Naive thymus-derived CD4-positive, alpha-beta T cell (primary cell): ENCODE measurements around the gene RPL4. TPM values are rescaled to one million over a fixed set of nuclear protein-coding genes. Genes with fewer than 3 reads are reported as not detected.
"Not testable (repeated sequence)": the region's sequence is repeated elsewhere in the genome, so short reads cannot be mapped to it uniquely, and the experiment has no call there.

Experiments
- ATAC-seq: fragments of 150-1000 bp; cut with Tn5 transposase; 2 replicates; pipeline ENCODE4 v1.10.0; 2021; ENCODE audit warnings: mild to moderate bottlenecking, moderate library complexity
- CTCF ChIA-PET: fragments of 350-600 bp; sonication (Branson Sonifier 250); formaldehyde crosslinking; loops from one replicate; lab custom pipeline; 2021; ENCODE audit warnings: antibody characterized with exemption; lab: Charles Lee
- POLR2A ChIA-PET: fragments of 350-600 bp; sonication (Branson Sonifier 250); formaldehyde crosslinking; loops from one replicate; lab custom pipeline; 2021; ENCODE audit warnings: antibody characterized with exemption, inconsistent platforms; lab: Charles Lee
- DNase-seq, 9 donors: peaks; one replicate each; pipeline versions ENCODE4 v3.0.0 to v3.0.0-alpha.2; 2020 to 2022; ENCODE audit warnings: mixed read lengths in 1 of 9
- H3K27ac ChIP-seq: one replicate; pipeline ENCODE4 v1.7.0; 2013; ENCODE audit warnings: mild to moderate bottlenecking, low read depth, low read length, moderate library complexity
- H3K27me3 ChIP-seq, 2 donors: one replicate each; pipeline ENCODE4 v1.7.0; 2013; ENCODE audit warnings: low read length in 2 of 2, mild to moderate bottlenecking in 2 of 2, moderate library complexity in 2 of 2; ENCODE audit not compliant: control insufficient read depth in 2 of 2, insufficient read depth in 2 of 2
- H3K36me3 ChIP-seq, 3 experiments: 1 replicate in 2 of 3; 2 replicates in 1 of 3; pipeline ENCODE4 v1.7.0; 2013; ENCODE audit warnings: low read length in 3 of 3, mild to moderate bottlenecking in 3 of 3, moderate library complexity in 1 of 3; ENCODE audit not compliant: insufficient read depth in 3 of 3, control insufficient read depth in 2 of 3
- H3K4me1 ChIP-seq, 2 donors: one replicate each; pipeline ENCODE4 v1.7.0; 2013; ENCODE audit warnings: low read length in 2 of 2, mild to moderate bottlenecking in 2 of 2, moderate library complexity in 1 of 2; ENCODE audit not compliant: control insufficient read depth in 2 of 2, insufficient read depth in 2 of 2
- H3K4me3 ChIP-seq: 2 replicates; pipeline ENCODE4 v1.7.0; 2013; ENCODE audit warnings: mild to moderate bottlenecking, low read length
- H3K9me3 ChIP-seq, 3 experiments: 1 replicate in 2 of 3; 2 replicates in 1 of 3; pipeline ENCODE4 v1.7.0; 2013; ENCODE audit warnings: low read length in 3 of 3; ENCODE audit not compliant: control insufficient read depth in 2 of 3
- H3K27ac Mint-ChIP-seq, 9 donors: one replicate each; pipeline ENCODE4 v1.8.0; 2020 to 2022; ENCODE audit warnings: mixed read lengths in 9 of 9, mild to moderate bottlenecking in 8 of 9, moderate library complexity in 5 of 9, inconsistent platforms in 2 of 9
- H3K27me3 Mint-ChIP-seq, 5 donors: one replicate each; pipeline ENCODE4 v1.8.0; 2021 to 2022; ENCODE audit warnings: mixed read lengths in 5 of 5, mild to moderate bottlenecking in 1 of 5
- H3K36me3 Mint-ChIP-seq, 5 donors: one replicate each; pipeline ENCODE4 v1.8.0; 2020 to 2022; ENCODE audit warnings: mixed read lengths in 5 of 5, mild to moderate bottlenecking in 3 of 5, inconsistent platforms in 1 of 5
- H3K4me1 Mint-ChIP-seq, 7 donors: one replicate each; pipeline ENCODE4 v1.8.0; 2020 to 2022; ENCODE audit warnings: mixed read lengths in 7 of 7, mild to moderate bottlenecking in 3 of 7, inconsistent platforms in 1 of 7
- H3K4me3 Mint-ChIP-seq, 10 donors: one replicate each; pipeline ENCODE4 v1.8.0; 2020 to 2022; ENCODE audit warnings: mild to moderate bottlenecking in 10 of 10, mixed read lengths in 10 of 10, moderate library complexity in 6 of 10, inconsistent platforms in 2 of 10
- H3K9me3 Mint-ChIP-seq, 11 donors: one replicate each; pipeline ENCODE4 v1.8.0; 2020 to 2022; ENCODE audit warnings: mixed read lengths in 11 of 11, mild to moderate bottlenecking in 4 of 11, inconsistent platforms in 1 of 11, moderate library complexity in 1 of 11
- intact Hi-C, 2 donors: fragments of 100-400 bp; cut with micrococcal nuclease; formaldehyde crosslinking; loops; one replicate each; pipeline ENCODE4 v1.15.1; 2023
- polyA plus RNA-seq, 2 donors: library from polyadenylated mRNA; unstranded; fragments of 300-500 nt; fragmentation: Illumina TruSeq; gene quantifications; one replicate each; pipeline ENCODE4 v1.2.3, GENCODE V29; 2021
- total RNA-seq, 6 experiments: library from RNA in 5 of 6; stranded (reverse) in 5 of 6; gene quantifications; 1 replicate in 5 of 6; 2 replicates in 1 of 6; pipeline ENCODE4 v1.2.3 and lab custom pipeline; 2021 to 2026

Gene RPL4
- total and polyA plus RNA-seq, 7 experiments from 2014 or later: 898 to 4,292 (median 2,892) TPM

GRCh38 chr15:66503041-66503648, 1.5 kb downstream of the RPL4 start:
- H3K9me3 Mint-ChIP-seq, H3K27me3 Mint-ChIP-seq, ATAC-seq, H3K27me3 ChIP-seq, DNase-seq, CTCF ChIA-PET, H3K9me3 ChIP-seq: not testable (repeated sequence)
- Histone ChIP-seq H3K4me1 (peaks cover 14 to 28% of the 10 kb centered on the region in 2 donors), H3K36me3 (peaks cover 12 to 59% (median 49%) of the 10 kb centered on the region in 3 experiments), H3K4me3 (peak overlapping the region; percentile 99), H3K27ac (peak overlapping the region; percentile 93)
- Mint-ChIP-seq H3K4me3 (peak overlapping the region; percentile 90 to 100 (median 100)), H3K36me3 (peaks cover 8 to 35% (median 31%) of the 10 kb centered on the region in 5 donors), H3K27ac (peak overlapping the region in 7 of 9 donors; percentile 77 to 100 (median 97)), H3K4me1 (peaks cover 24 to 65% (median 42%) of the 10 kb centered on the region in 7 donors)
- POLR2A ChIA-PET: interaction anchor here (0.6 to 3.0 kb wide), 7 partner anchors 9 to 211 kb away, joined by 3 to 31 read pairs (median 7); partner anchors contain the start of gene MAP2K1
- intact Hi-C loops: loop anchor here in 1 of 2 donors (5.0 to 10.0 kb wide), 4 partner anchors 1208 to 1774 kb away; partner anchors contain the start of genes FEM1B, PIAS1, RNU5A-1 and SPG21

DNA sequence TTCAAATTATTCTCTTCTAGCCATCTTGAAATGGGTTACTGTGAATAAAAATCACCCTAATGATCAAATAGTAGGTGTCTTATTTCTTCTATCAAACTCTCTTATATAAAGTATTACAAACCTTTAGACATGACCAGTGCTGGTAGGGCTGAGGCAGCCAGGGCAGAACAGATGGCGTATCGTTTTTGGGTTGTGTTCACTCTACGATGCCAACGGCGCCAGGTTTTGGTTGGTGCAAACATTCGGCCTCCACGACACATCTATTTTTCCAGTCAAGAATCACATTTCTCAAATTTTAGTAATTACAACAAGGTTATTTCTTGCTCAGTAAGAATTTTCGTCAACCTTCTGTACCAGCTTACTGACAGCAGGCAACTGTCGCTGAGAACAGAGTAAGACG, 2.2 kb downstream of the RPL4 start:
- Mint-ChIP-seq H3K27ac (peak overlapping the region in 5 of 9 donors; percentile 51 to 97 (median 92)), H3K9me3 (no peaks in the 10 kb centered on the region), H3K4me3 (peak overlapping the region; percentile 90 to 100 (median 100)), H3K27me3 (no peaks in the 10 kb centered on the region), H3K36me3 (peaks cover 8 to 38% (median 35%) of the 10 kb centered on the region in 5 donors), H3K4me1 (peaks cover 25 to 72% (median 48%) of the 10 kb centered on the region in 7 donors)
- H3K36me3 ChIP-seq: peaks cover 16 to 60% (median 51%) of the 10 kb centered on the region in 3 experiments
- H3K27me3 ChIP-seq: no peaks in the 10 kb centered on the region
- CTCF ChIA-PET: interaction anchor here (0.6 kb wide), 1 partner anchor 1362 kb away, joined by 3 read pairs; no protein-coding TSS in a partner anchor
- H3K4me1 ChIP-seq: peaks cover 19 to 32% of the 10 kb centered on the region in 2 donors
- no peak for DNase-seq
- ATAC-seq: no peak
- H3K9me3 ChIP-seq: no peaks in the 10 kb centered on the region
- POLR2A ChIA-PET: no interaction called here
- H3K4me3 ChIP-seq: peak overlapping the region; percentile 99
- H3K27ac ChIP-seq: peak overlapping the region; percentile 93
- intact Hi-C loops: loop anchor here in 1 of 2 donors (5.0 to 10.0 kb wide), 4 partner anchors 1208 to 1775 kb away; partner anchors contain the start of genes FEM1B, PIAS1, RNU5A-1 and SPG21

DNA sequence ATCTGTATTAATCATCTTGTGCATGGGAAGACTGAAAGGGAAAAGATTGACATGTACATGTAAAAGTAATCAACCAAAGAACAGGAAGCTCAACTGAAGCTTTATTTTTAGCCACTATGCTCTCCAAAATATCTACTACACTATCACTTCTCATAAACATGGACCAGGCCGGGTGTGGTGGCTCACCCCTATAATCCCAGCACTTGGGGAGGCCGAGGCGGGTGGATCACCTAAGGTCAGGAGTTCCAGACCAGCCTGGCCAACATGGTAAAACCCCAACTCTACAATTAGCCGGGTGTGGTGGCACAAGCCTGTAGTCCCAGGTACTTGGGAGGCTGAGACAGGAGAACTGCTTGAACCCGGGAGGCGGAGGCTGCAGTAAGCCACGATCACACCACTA, 4.3 kb downstream of the RPL4 start:
- peaks cover 27 to 36% of the 10 kb centered on the region in 2 donors for H3K4me1 ChIP-seq
- H3K4me3 Mint-ChIP-seq, H3K4me3 ChIP-seq, H3K9me3 ChIP-seq, H3K27me3 Mint-ChIP-seq, H3K27me3 ChIP-seq, DNase-seq, H3K9me3 Mint-ChIP-seq, H3K27ac ChIP-seq, ATAC-seq: not testable (repeated sequence)
- POLR2A ChIA-PET: interaction anchor here (1.1 kb wide), 1 partner anchor 119 kb away, joined by 3 read pairs; no protein-coding TSS in a partner anchor
- peaks cover 19 to 79% (median 57%) of the 10 kb centered on the region in 7 donors for H3K4me1 Mint-ChIP-seq
- peaks cover 16 to 71% (median 51%) of the 10 kb centered on the region in 3 experiments for H3K36me3 ChIP-seq
- H3K27ac Mint-ChIP-seq: peak overlapping the region in 8 of 9 donors; percentile 4 to 59 (median 25)
- intact Hi-C loops: loop anchor here in 1 of 2 donors (5.0 to 10.0 kb wide), 4 partner anchors 1206 to 1777 kb away; partner anchors contain the start of genes FEM1B, PIAS1, RNU5A-1 and SPG21
- CTCF ChIA-PET: interaction anchor here (5.3 kb wide), 1 partner anchor 114 kb away, joined by 62 read pairs; the partner anchor contains the start of gene MAP2K1
- H3K36me3 Mint-ChIP-seq: peaks cover 8 to 43% (median 38%) of the 10 kb centered on the region in 5 donors

DNA sequence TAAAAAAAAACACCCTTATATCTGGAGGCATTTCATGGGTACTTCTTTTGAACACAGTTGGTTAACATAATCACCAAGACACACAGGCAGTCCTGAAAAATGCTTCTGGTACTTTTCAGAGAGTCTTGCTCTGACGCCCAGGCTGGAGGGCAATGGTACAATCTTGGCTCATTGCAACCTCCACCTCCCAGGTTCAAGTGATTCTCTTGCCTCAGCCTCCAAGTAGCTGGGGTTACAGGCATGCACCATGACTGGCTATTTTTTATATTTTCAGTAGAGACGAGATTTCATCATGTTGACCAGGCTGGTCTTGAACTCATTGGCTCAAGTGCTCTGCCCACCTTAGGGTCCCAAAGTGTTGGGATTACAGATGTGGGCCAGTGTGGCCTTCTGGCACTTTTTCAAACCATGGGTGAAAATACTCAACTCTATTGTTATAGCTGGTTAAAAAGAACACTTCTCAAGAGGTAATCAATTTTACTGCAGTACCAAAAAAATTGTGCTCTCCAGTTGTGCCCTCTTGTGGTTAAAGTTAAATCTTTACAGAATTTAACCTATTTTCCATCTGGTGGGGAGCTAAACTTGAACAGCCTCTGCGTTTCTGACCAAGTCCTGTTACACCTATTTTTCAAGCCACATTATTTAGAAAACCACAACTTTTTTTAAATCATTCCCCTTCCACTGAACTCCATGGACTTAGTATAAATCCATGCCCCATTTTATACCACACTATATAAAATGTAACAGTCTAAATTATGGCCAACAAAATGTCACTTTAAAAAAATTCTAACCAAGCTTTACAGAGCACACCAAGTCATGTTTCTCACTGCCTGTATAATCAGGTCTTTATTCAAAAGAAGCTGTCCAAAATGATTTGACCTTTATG, 5.9 kb downstream of the RPL4 start:
- peaks cover 0 to 3% (median 0%) of the 10 kb centered on the region in 11 donors for H3K9me3 Mint-ChIP-seq
- H3K36me3 Mint-ChIP-seq: peaks cover 13 to 48% (median 36%) of the 10 kb centered on the region in 5 donors
- ChIA-PET POLR2A (interaction anchor here (0.6 to 4.1 kb wide), 9 partner anchors 26 to 203 kb away, joined by 3 to 71 read pairs (median 4); partner anchors contain the start of gene MAP2K1), CTCF (interaction anchor here (0.7 to 5.3 kb wide), 26 partner anchors 9 to 1233 kb away, joined by 3 to 62 read pairs (median 4); partner anchors contain the start of genes DPP8, MAP2K1 and TIPIN)
- Histone ChIP-seq H3K36me3 (peaks cover 16 to 79% (median 51%) of the 10 kb centered on the region in 3 experiments), H3K27ac (peak overlapping the region; percentile 91), H3K9me3 (no peaks in the 10 kb centered on the region), H3K4me3 (no peak overlapping the region), H3K4me1 (peaks cover 27 to 37% of the 10 kb centered on the region in 2 donors), H3K27me3 (no peaks in the 10 kb centered on the region)
- DNase-seq: peak in 7 of 9 donors; percentile 27 to 70 (median 53)
- peak overlapping the region in 6 of 10 donors; percentile 21 to 98 (median 48) for H3K4me3 Mint-ChIP-seq
- intact Hi-C loops: loop anchor here (1.0 to 5.0 kb wide), 3 partner anchors 156 to 1366 kb away; partner anchors contain the start of gene PDCD7 (in 1 of the 2)
- H3K27ac Mint-ChIP-seq: peak overlapping the region; percentile 81 to 99 (median 97)
- ATAC-seq: peak; percentile 12
- no peaks in the 10 kb centered on the region for H3K27me3 Mint-ChIP-seq
- peaks cover 27 to 75% (median 58%) of the 10 kb centered on the region in 7 donors for H3K4me1 Mint-ChIP-seq

DNA sequence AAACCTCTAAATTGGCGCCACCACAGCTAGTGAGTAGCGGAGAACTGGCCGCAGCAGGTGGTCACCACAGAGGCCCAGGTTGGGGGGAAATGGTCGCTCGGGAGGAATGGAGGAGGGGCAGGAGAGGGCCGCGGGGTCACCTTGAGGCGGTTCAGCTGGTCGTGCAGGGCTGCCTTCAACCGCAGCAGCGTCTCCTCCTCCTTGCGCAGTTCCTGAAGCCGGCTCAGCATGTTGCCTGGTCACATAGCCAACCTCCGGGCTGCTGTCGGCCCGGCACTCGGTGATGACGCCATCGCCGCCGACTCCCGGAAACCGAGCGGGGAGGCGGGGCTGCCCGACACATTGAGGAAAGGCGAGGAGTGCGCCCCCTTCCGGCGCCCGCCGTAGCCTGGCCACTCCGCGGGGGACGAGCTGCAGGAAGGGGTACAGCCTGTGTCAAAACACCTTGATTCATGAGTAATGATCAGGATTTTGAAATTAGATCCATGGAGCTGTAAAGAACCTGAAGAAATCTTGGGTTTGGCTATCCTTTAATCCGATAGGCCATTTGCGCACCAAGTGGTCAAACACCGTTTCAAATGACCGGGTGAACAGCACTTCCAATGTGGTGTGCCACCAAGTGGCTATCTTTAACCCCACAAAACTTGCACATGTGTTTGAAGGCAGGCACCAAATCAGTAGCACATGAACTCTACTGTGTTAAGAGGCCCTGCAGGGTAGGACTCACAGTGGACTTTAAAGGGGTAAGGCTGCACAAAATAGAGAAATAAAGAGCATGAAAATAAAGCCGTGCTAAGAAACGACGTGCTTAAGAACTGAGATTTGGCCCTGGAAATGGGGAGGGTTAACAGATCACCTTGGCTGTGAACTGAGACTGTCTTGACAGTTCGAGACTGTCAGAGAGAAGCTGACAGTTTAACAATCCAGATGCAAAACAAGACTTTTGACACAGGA, 6.9 kb downstream of the RPL4 start, which contains the start of gene SNAPC5:
TSS of gene SNAPC5 (minus strand) at position 261 of the 954 bp plus-strand sequence. CDS start at position 230, 31 bp downstream.
- Histone ChIP-seq H3K4me1 (peaks cover 18 to 28% of the 10 kb centered on the region in 2 donors), H3K36me3 (peaks cover 15 to 84% (median 52%) of the 10 kb centered on the region in 3 experiments), H3K27ac (peak within 1 kb of the TSS; percentile 91), H3K9me3 (no peaks in the 10 kb centered on the region), H3K27me3 (no peaks in the 10 kb centered on the region), H3K4me3 (peak within 1 kb of the TSS; percentile 80)
- CTCF ChIA-PET: interaction anchor here (0.7 to 5.3 kb wide), 20 partner anchors 8 to 1232 kb away, joined by 3 to 62 read pairs (median 5); partner anchors contain the start of genes MAP2K1 and TIPIN
- H3K4me3 Mint-ChIP-seq: peak within 1 kb of the TSS; percentile 89 to 98 (median 97)
- DNase-seq (peak; percentile 94 to 99 (median 96)), ATAC-seq (peak; percentile 97)
- peaks cover 0 to 3% (median 0%) of the 10 kb centered on the region in 11 donors for H3K9me3 Mint-ChIP-seq
- peaks cover 10 to 53% (median 33%) of the 10 kb centered on the region in 5 donors for H3K36me3 Mint-ChIP-seq
- H3K4me1 Mint-ChIP-seq: peaks cover 21 to 66% (median 49%) of the 10 kb centered on the region in 7 donors
- no peaks in the 10 kb centered on the region for H3K27me3 Mint-ChIP-seq
- intact Hi-C loops: loop anchor here (1.0 to 5.0 kb wide), 13 partner anchors 8 to 1365 kb away; partner anchors contain the start of genes MAP2K1 (in 2 of the 2), TIPIN (in 2 of the 2), ZWILCH (in 2 of the 2) and DIS3L (in 1 of the 2)
- peak within 1 kb of the TSS; percentile 94 to 99 (median 98) for H3K27ac Mint-ChIP-seq
- POLR2A ChIA-PET: interaction anchor here (0.6 to 4.1 kb wide), 15 partner anchors 10 to 427 kb away, joined by 3 to 71 read pairs (median 4); partner anchors contain the start of genes DIS3L and MAP2K1
